ENCODE data around the gene ZMPSTE24. TPM values are rescaled to one million over a fixed set of nuclear protein-coding genes. Genes with fewer than 3 reads are reported as not detected.
"Not testable (repeated sequence)": the region's sequence is repeated elsewhere in the genome, so short reads cannot be mapped to it uniquely, and the experiment has no call there.

The ZMPSTE24 gene
- total RNA-seq, 1 donor from 2014 or later, result 40.4 TPM

GRCh38 chr1:40332695-40333094 is 74.7 kb downstream of the ZMPSTE24 start:
- no peaks in the 10 kb centered on the region for H3K27me3 Mint-ChIP-seq
- no peak overlapping the region for H3K27ac Mint-ChIP-seq
- H3K36me3 Mint-ChIP-seq (ENCODE audit: insufficient read depth), result peaks cover 1% of the 10 kb centered on the region
- H3K4me3 Mint-ChIP-seq (ENCODE audit: low read depth), result no peak overlapping the region
- no peak for DNase-seq (ENCODE audit: low spot score, unreplicated experiment)
- TF ChIP-seq CTCF (IDR thresholded peaks at IDR 0.05; ENCODE audit: unreplicated experiment), result no peak
- peaks cover 3% of the 10 kb centered on the region for H3K9me3 Mint-ChIP-seq (ENCODE audit: low read depth)
- no peaks in the 10 kb centered on the region for H3K4me1 Mint-ChIP-seq (ENCODE audit: low read depth)

GRCh38 chr1:40337443-40337842 is 79.4 kb downstream of the ZMPSTE24 start:
- H3K36me3 Mint-ChIP-seq (ENCODE audit: insufficient read depth), result no peaks in the 10 kb centered on the region
- TF ChIP-seq CTCF (IDR thresholded peaks at IDR 0.05; ENCODE audit: unreplicated experiment), result no peak
- H3K27ac Mint-ChIP-seq, result no peak overlapping the region
- no peaks in the 10 kb centered on the region for H3K27me3 Mint-ChIP-seq
- DNase-seq (ENCODE audit: low spot score, unreplicated experiment), result no peak
- peaks cover 4% of the 10 kb centered on the region for H3K4me1 Mint-ChIP-seq (ENCODE audit: low read depth)
- no peaks in the 10 kb centered on the region for H3K9me3 Mint-ChIP-seq (ENCODE audit: low read depth)
- H3K4me3 Mint-ChIP-seq (ENCODE audit: low read depth), result no peak overlapping the region

- Mint-ChIP-seq H3K27ac (no peak overlapping the region), H3K27me3 (no peaks in the 10 kb centered on the region), H3K4me3 (ENCODE audit: low read depth) (no peak overlapping the region), H3K36me3 (ENCODE audit: insufficient read depth) (no peaks in the 10 kb centered on the region), H3K4me1 (ENCODE audit: low read depth) (peaks cover 4% of the 10 kb centered on the region), H3K9me3 (ENCODE audit: low read depth) (no peaks in the 10 kb centered on the region)
- peak; percentile 90 for DNase-seq (ENCODE audit: low spot score, unreplicated experiment)
- peak; percentile 99 for TF ChIP-seq CTCF (IDR thresholded peaks at IDR 0.05; ENCODE audit: unreplicated experiment)
Observed at GRCh38 chr1:40338745-40339419, 80.8 kb downstream of the ZMPSTE24 start.

- no peaks in the 10 kb centered on the region for H3K36me3 Mint-ChIP-seq (ENCODE audit: insufficient read depth)
- H3K4me3 Mint-ChIP-seq (ENCODE audit: low read depth), result no peak overlapping the region
- no peaks in the 10 kb centered on the region for H3K27me3 Mint-ChIP-seq
- no peak for TF ChIP-seq CTCF (IDR thresholded peaks at IDR 0.05; ENCODE audit: unreplicated experiment)
- H3K27ac Mint-ChIP-seq, result no peak overlapping the region
- no peaks in the 10 kb centered on the region for H3K9me3 Mint-ChIP-seq (ENCODE audit: low read depth)
- peaks cover 4% of the 10 kb centered on the region for H3K4me1 Mint-ChIP-seq (ENCODE audit: low read depth)
- DNase-seq (ENCODE audit: low spot score, unreplicated experiment), result no peak
Observed at GRCh38 chr1:40339420-40340323, 81.6 kb downstream of the ZMPSTE24 start.

- peaks cover 4% of the 10 kb centered on the region for H3K4me1 Mint-ChIP-seq (ENCODE audit: low read depth)
Observed at GRCh38 chr1:40341491-40342380, 83.7 kb downstream of the ZMPSTE24 start.

GRCh38 chr1:40342381-40342717 is 84.3 kb downstream of the ZMPSTE24 start:
- DNase-seq (ENCODE audit: low spot score, unreplicated experiment); H3K27ac Mint-ChIP-seq; H3K27me3 Mint-ChIP-seq; H3K9me3 Mint-ChIP-seq (ENCODE audit: low read depth); H3K36me3 Mint-ChIP-seq (ENCODE audit: insufficient read depth); H3K4me3 Mint-ChIP-seq (ENCODE audit: low read depth); H3K4me1 Mint-ChIP-seq (ENCODE audit: low read depth): not testable (repeated sequence)

More at GRCh38 chr1:40341491-40342380, 83.7 kb downstream of the ZMPSTE24 start:
- no peak for TF ChIP-seq CTCF (IDR thresholded peaks at IDR 0.05; ENCODE audit: unreplicated experiment)
- Mint-ChIP-seq H3K9me3 (ENCODE audit: low read depth) (no peaks in the 10 kb centered on the region), H3K4me3 (ENCODE audit: low read depth) (no peak overlapping the region), H3K27ac (no peak overlapping the region), H3K36me3 (ENCODE audit: insufficient read depth) (no peaks in the 10 kb centered on the region), H3K27me3 (no peaks in the 10 kb centered on the region)
- no peak for DNase-seq (ENCODE audit: low spot score, unreplicated experiment)
